HUES6 (cell line): ENCODE data around the gene MRPS18A.

ENCODE experiments used
- H3K27ac ChIP-seq: 2 replicates; pipeline ENCODE4 v1.7.0; 2013; ENCODE audit warnings: low read depth, mild to moderate bottlenecking, low read length, inconsistent platforms
- H3K27me3 ChIP-seq: 2 replicates; pipeline ENCODE4 v1.6.1; 2013; ENCODE audit warnings: low read length; ENCODE audit not compliant: control insufficient read depth, insufficient read depth
- H3K36me3 ChIP-seq: 2 replicates; pipeline ENCODE4 v1.6.1; 2013; ENCODE audit warnings: low read length; ENCODE audit not compliant: control insufficient read depth, insufficient read depth
- H3K4me1 ChIP-seq: 2 replicates; pipeline ENCODE4 v1.6.1; 2013; ENCODE audit warnings: low read length; ENCODE audit not compliant: control insufficient read depth, insufficient read depth
- H3K4me3 ChIP-seq: 2 replicates; pipeline ENCODE4 v1.5.1; 2013; ENCODE audit warnings: low read depth, low read length
- H3K9ac ChIP-seq: one replicate; pipeline ENCODE4 v1.6.1; 2013; ENCODE audit warnings: mild to moderate bottlenecking, low read length
- H3K9me3 ChIP-seq: 2 replicates; pipeline ENCODE4 v1.6.1; 2013; ENCODE audit warnings: low read depth, low read length; ENCODE audit not compliant: control insufficient read depth, insufficient read depth

Gene MRPS18A

GRCh38 chr6:43725643-43726580, 38.3 kb upstream of the MRPS18A start:
- H3K27me3 ChIP-seq, result no peaks in the 10 kb centered on the region
- peaks cover 4% of the 10 kb centered on the region; the same call in 1 of the 2 replicates for H3K4me1 ChIP-seq
- no peak overlapping the region for H3K9ac ChIP-seq
- H3K36me3 ChIP-seq, result no peaks in the 10 kb centered on the region
- H3K9me3 ChIP-seq, result peaks cover 10% of the 10 kb centered on the region
- no peak overlapping the region for H3K4me3 ChIP-seq
- no peak overlapping the region for H3K27ac ChIP-seq

DNA sequence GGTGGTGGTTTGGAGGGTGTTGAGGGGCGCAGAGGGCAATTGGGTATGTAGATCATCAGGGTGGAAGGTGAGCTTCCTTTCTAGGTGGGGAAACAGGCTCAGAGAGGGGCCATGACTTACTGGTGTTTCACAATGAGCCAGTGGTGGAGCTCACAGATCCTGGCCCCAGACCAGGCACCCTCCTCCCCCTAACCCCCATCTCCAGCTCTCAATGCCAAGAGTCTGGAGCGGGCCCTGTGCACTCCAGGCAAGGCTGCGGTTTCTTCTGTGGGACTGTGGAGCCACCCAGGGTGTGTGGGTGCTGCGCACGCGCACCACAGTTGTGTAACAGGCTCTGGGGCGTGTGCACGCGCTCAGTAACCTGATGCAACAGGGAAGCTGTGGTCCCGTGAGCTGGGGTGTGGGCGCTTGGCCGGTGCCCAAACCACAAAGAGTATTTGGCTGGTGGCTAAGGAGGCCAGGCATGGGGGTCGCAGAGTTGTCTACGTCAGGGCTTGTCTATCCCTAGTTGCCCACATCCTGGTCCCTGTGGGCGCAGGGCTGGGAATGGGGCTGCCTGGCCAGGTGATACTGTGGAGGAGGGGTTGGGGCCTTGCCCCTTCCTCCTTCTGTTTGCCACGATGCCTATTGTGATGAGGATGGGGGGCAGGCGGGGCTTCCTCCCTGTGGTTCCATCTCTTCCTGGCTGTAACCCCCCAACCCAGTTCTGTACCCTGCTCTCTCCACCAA, 37.5 kb upstream of the MRPS18A start:
- H3K9me3 ChIP-seq, result peaks cover 5% of the 10 kb centered on the region; the same call in 1 of the 2 replicates
- peaks cover 4% of the 10 kb centered on the region; the same call in 1 of the 2 replicates for H3K4me1 ChIP-seq
- no peak overlapping the region for H3K4me3 ChIP-seq
- H3K27ac ChIP-seq, result no peak overlapping the region
- no peak overlapping the region for H3K9ac ChIP-seq
- no peaks in the 10 kb centered on the region for H3K36me3 ChIP-seq
- no peaks in the 10 kb centered on the region for H3K27me3 ChIP-seq

DNA sequence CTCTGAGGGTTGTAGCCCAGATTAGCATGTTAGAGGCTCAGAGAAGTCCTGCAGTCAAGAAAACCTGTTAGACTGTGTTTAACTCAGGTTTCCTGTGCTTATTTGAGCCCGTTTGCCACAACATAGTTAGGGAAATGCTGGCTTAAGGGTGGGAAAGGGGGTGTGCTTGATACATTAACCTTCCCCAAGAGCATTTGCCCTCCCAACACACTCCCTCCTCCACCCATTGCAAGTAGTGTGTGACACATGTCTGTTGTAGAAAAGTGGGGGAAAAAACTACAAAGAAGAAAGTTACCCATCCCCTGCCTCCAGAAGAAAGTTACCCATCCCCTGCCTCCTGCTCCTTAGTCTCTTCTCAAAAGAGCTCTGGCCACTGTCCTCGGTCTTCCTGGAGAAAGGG, 36.8 kb upstream of the MRPS18A start:
- no peak overlapping the region for H3K27ac ChIP-seq

GRCh38 chr6:43723737-43724295, 36.2 kb upstream of the MRPS18A start:
- Histone ChIP-seq H3K27ac (no peak overlapping the region), H3K9ac (no peak overlapping the region)

More for the DNA sequence above, 36.8 kb upstream of the MRPS18A start:
- H3K9ac ChIP-seq, result no peak overlapping the region
- H3K4me3 ChIP-seq, result no peak overlapping the region
- H3K9me3 ChIP-seq, result no peaks in the 10 kb centered on the region
- H3K36me3 ChIP-seq, result no peaks in the 10 kb centered on the region
- no peaks in the 10 kb centered on the region for H3K27me3 ChIP-seq
- H3K4me1 ChIP-seq, result peaks cover 4% of the 10 kb centered on the region; the same call in 1 of the 2 replicates

DNA sequence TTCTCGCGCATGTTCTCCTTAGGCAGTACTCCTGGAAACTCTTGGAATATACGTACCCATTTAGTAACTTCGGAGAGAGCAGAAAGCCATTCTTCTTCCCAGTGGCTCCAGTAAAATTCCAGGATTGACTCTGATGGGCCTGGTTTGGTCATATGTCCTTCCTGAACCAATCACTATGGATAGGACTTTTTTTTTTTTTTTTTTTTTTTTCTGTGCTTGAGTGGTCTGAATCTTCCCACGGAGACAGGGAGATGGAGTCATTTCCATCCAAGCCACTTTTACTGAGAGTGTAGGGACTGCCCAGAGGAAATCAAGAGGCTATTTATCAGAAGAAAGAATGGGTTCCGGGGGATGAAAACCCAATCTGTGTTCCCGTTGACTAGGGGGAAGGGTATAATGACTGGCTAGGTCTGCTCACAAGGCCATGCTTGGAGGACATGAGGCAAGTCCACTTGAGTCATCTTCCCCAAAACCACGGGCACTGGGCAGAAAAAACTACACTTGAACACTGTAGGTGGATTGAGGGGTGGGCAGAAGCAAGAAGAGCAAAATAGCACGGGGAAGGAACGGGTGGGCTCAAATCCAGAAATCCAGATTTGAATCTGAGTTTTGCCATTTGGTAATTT, 35.4 kb upstream of the MRPS18A start:
- H3K27me3 ChIP-seq, result no peaks in the 10 kb centered on the region
- H3K4me3 ChIP-seq, result no peak overlapping the region
- no peak overlapping the region for H3K9ac ChIP-seq
- H3K9me3 ChIP-seq, result no peaks in the 10 kb centered on the region
- H3K36me3 ChIP-seq, result no peaks in the 10 kb centered on the region
- H3K4me1 ChIP-seq, result peaks cover 4% of the 10 kb centered on the region; the same call in 1 of the 2 replicates
- no peak overlapping the region for H3K27ac ChIP-seq

More at GRCh38 chr6:43723737-43724295, 36.2 kb upstream of the MRPS18A start:
- H3K36me3 ChIP-seq, result no peaks in the 10 kb centered on the region
- no peak overlapping the region for H3K4me3 ChIP-seq
- H3K27me3 ChIP-seq, result no peaks in the 10 kb centered on the region
- H3K4me1 ChIP-seq, result peaks cover 4% of the 10 kb centered on the region; the same call in 1 of the 2 replicates
- no peaks in the 10 kb centered on the region for H3K9me3 ChIP-seq

GRCh38 chr6:43720999-43721398, 33.4 kb upstream of the MRPS18A start:
- H3K27me3 ChIP-seq, result no peaks in the 10 kb centered on the region
- no peaks in the 10 kb centered on the region for H3K36me3 ChIP-seq
- H3K27ac ChIP-seq, result no peak overlapping the region
- H3K4me1 ChIP-seq, result peaks cover 6% of the 10 kb centered on the region; the same call in 1 of the 2 replicates
- H3K4me3 ChIP-seq, result no peak overlapping the region
- no peak overlapping the region for H3K9ac ChIP-seq
- H3K9me3 ChIP-seq, result no peaks in the 10 kb centered on the region

- Histone ChIP-seq H3K4me3 (no peak overlapping the region), H3K27me3 (no peaks in the 10 kb centered on the region), H3K9ac (no peak overlapping the region), H3K36me3 (no peaks in the 10 kb centered on the region), H3K9me3 (no peaks in the 10 kb centered on the region), H3K4me1 (0 out of 2 replicates have a peak, but pooled peaks cover 4% of the 10 kb centered on the region), H3K27ac (no peak overlapping the region)
These were observed 31.9 kb upstream of the MRPS18A start for GRCh38 chr6:43719511-43719910.

DNA sequence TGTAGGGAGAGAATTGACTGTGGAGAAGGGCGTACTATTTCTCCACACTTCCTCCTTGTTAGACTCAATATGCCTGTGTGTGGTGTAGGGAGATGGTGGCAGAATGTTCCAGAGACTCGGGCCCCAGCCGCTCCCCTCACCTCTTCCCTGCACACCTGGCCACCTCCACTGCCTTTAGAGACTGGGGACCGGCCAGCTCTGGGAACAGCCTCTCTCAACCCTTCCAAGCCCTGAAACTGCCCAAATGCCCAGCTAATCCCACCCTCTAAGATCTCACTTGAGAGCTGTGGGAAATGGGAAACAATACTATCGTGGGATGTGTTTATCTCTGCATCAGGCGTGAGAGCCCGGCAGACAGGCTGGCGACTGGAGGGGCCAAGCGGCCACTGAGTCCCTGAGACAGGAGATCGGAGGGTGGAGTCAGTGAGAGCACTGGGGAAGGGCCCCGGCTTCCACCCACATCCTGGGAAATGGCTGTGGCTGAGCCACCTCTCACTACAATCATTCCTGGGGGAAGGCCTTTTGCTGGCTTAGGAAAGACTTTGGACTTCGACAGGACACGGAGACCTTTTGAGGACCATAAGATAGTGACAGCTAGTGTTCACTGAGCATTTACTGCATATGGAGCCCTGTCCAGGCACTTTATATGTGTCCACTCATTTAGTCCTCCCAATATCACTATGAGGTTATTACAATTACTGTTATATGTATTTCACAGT, 31.0 kb upstream of the MRPS18A start:
- Histone ChIP-seq H3K4me1 (peaks cover 9% of the 10 kb centered on the region), H3K4me3 (no peak overlapping the region), H3K27me3 (no peaks in the 10 kb centered on the region), H3K36me3 (no peaks in the 10 kb centered on the region), H3K9me3 (no peaks in the 10 kb centered on the region), H3K9ac (no peak overlapping the region), H3K27ac (no peak overlapping the region)

DNA sequence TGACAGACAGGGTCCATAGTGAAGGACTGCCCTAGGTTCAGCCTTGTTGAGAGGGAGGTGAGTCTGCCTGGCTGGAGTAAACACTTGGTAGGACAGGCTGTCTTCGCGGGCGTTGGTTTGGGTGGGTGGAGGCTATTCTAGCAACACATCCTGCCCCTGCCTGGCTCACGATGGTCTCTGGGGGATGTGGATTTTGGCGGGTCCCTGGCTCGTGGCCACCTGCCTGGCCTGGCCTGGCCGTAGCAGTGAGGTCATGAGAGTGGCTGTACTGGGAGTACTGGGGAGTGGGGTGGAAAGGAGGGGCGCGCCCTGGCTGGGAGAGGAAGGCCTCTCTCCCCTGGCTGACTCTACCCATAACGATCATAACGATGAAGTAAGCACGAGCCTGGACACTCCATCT, 30.2 kb upstream of the MRPS18A start:
- Histone ChIP-seq H3K36me3 (no peaks in the 10 kb centered on the region), H3K4me1 (peaks cover 9% of the 10 kb centered on the region), H3K4me3 (no peak overlapping the region), H3K9me3 (no peaks in the 10 kb centered on the region), H3K27me3 (no peaks in the 10 kb centered on the region), H3K27ac (no peak overlapping the region), H3K9ac (no peak overlapping the region)

DNA sequence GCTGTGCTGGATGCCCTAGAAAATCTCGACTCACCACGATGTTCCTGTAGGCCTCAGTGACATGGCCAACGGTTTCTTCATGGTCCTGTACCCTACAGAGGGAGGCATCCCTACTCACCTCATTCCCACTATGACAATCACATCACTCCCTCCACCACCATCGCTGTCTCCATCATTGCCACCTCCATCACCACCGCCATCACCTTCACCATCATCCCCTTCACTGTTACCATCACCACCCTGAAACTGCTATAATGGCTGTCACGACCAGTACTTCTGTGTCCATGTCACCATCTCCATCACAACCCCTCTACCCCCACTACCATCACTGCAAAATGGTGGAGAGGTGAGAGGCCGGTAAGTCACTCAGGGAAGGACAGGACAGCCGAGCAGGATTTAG, 29.8 kb upstream of the MRPS18A start:
- no peaks in the 10 kb centered on the region for H3K9me3 ChIP-seq

More for the DNA sequence above, 29.8 kb upstream of the MRPS18A start:
- H3K4me3 ChIP-seq, result no peak overlapping the region
- no peaks in the 10 kb centered on the region for H3K27me3 ChIP-seq
- no peak overlapping the region for H3K9ac ChIP-seq
- H3K36me3 ChIP-seq, result no peaks in the 10 kb centered on the region
- H3K4me1 ChIP-seq, result peaks cover 9% of the 10 kb centered on the region
- no peak overlapping the region for H3K27ac ChIP-seq
